Stimulated activated CD8-positive, alpha-beta memory T cell treated with anti-CD3 and anti-CD28 coated beads, Interleukin-12 subunit alpha, Interleukin-12 subunit beta, amount 100 ng/mL, for 24 hours (primary cell): ENCODE results near the gene LACTBL1.

ENCODE experiments used
- DNase-seq: peaks from one replicate; pipeline ENCODE4 v3.0.0-alpha.2; 2020; ENCODE audit errors: extremely low read depth

The LACTBL1 gene

DNA sequence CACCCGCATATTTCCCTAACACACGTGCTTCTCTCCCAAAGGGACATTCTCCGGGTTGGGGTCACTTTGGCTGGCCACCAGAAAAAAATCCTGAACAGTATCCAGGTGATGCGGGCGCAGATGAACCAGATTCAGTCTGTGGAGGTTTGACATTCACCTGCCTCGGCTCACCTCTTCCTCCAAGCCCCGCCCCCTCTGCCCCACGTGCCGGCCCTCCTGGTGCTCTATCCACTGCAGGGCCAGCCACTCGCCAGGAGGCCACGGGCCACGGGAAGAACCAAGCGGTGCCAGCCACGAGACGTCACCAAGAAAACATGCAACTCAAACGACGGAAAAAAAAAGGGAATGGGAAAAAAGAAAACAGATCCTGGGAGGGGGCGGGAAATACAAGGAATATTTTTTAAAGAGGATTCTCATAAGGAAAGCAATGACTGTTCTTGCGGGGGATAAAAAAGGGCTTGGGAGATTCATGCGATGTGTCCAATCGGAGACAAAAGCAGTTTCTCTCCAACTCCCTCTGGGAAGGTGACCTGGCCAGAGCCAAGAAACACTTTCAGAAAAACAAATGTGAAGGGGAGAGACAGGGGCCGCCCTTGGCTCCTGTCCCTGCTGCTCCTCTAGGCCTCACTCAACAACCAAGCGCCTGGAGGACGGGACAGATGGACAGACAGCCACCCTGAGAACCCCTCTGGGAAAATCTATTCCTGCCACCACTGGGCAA is 59.1 kb downstream of the LACTBL1 start:
- no peak for DNase-seq

DNA sequence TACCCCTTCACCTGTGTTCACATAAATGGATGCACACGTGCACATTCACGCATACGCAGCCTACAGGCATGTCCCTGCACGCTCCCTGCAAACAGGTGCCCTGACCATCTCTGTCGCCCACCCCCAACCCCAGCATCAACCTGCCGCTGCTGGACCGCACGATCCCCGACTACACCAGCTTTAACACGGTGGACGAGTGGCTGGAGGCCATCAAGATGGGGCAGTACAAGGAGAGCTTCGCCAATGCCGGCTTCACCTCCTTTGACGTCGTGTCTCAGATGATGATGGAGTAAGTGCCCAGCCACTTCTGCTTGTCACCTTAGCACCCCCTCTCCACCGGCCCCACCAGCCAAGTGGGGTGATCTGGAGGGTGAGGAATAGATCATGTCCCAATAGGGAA is 60.4 kb downstream of the LACTBL1 start:
- DNase-seq, result no peak

- DNase-seq, result no peak
Observed at GRCh38 chr1:22910986-22911651, 61.5 kb downstream of the LACTBL1 start.

- no peak for DNase-seq
Observed at GRCh38 chr1:22910286-22910685, 62.4 kb downstream of the LACTBL1 start.

DNA sequence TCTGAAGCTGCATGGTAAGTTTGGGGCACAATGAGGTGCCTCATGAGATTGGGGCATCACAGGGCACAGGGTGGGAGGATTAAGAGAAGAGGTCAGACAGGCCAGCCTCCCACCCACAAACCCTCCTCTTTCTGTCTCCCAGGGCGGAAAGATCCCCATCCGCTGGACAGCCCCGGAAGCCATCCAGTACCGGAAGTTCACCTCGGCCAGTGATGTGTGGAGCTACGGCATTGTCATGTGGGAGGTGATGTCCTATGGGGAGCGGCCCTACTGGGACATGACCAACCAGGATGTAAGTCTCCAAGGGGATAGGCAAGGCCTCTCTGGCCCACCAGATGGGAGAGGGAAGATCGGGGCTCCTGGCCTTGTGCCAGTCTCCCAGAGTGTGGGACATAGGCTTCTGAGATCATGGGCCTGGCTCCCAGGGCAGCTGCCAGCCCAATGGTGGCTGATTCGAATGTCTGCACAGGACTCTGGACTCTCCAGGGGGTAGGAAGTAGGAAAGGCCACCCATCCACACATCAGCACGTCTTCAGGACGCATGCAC is 63.7 kb downstream of the LACTBL1 start:
- DNase-seq, result no peak

DNA sequence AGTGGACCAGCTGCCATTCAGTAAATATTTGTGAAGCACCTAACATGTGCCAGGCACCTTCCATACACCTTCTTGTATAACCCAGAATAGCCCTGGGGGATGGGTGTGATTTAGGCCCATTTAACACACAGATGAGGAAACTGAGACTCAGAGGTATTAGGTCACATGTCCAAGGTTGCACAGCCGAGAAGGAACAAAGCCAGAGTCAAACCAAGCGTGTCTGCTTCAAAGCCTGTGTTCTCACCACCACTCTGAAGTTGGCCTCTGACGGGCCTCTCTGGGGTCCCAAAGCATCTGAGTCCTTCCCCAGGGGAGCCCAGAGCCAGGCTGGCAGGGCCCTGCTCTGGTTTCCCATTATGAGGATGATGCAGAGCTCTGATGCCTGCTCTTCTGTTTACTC is 65.1 kb downstream of the LACTBL1 start:
- no peak for DNase-seq

- no peak for DNase-seq
Observed at GRCh38 chr1:22906968-22907367, 65.7 kb downstream of the LACTBL1 start.

- DNase-seq, result no peak
Observed at GRCh38 chr1:22903113-22903512, 69.6 kb downstream of the LACTBL1 start.
